Measurements from ENCODE around the gene KCNQ5. TPM values are rescaled to one million over a fixed set of nuclear protein-coding genes. Genes with fewer than 3 reads are reported as not detected.

Gene KCNQ5
- total RNA-seq, 2 experiments from 2014 or later = 2.1 to 2.5 TPM

DNA sequence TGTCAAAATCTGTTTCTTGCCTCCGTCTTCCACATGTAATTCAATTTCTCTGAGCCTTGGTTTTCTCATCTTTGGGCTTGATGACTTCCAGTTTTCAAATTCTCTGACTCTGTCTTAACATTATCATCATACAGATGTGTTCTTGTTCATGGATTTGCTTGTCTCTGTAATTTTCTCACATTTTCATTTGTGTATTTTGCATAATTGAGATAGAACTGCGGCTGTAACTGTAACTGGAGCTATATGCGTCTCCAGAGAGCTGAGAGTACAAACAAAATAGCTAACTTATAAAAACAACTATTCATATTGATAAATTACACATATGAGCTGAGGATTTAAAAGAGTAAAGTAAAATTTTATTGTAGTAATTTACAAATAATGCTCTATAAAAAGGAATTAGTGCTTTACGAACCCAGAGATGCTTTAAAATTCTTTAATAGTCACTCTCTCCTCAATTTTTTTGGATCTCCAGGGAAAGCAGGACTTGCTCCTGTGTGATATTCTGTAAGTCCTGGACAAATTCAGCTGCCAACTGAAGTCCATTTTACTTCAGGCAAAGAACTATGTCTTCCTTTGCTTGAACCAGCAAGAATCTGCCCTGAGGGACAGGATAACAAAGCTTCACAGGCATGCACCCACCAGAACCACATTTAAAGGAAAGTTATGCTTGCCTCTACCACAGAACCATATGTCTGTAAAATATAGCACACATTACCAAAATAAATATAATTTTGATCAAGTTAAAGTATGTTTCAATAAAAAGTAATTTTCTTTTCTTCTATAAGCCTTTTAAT is 315.1 kb downstream of the KCNQ5 start:
- no peak for DNase-seq
- Mint-ChIP-seq H3K27ac (no peak overlapping the region), H3K27me3 (no peaks in the 10 kb centered on the region), H3K4me1 (ENCODE audit: low read depth) (no peaks in the 10 kb centered on the region), H3K36me3 (ENCODE audit: low read depth) (no peaks in the 10 kb centered on the region), H3K9me3 (no peaks in the 10 kb centered on the region), H3K4me3 (no peak overlapping the region)
- ATAC-seq (ENCODE audit: poor library complexity) = no peak
- no peaks in the 10 kb centered on the region for H3K27me3 ChIP-seq (ENCODE audit: control insufficient read depth in 1 of 2, insufficient read depth in 2 of 2, low read length in 2 of 2)
- H3K9me3 ChIP-seq (ENCODE audit: control insufficient read depth in 1 of 2, insufficient read depth in 1 of 2, low read length in 2 of 2) = no peaks in the 10 kb centered on the region
- no peaks in the 10 kb centered on the region for H3K4me1 ChIP-seq (ENCODE audit: insufficient read depth, low read length)
- intact Hi-C loops (cut with DNase I, micrococcal nuclease) = no loop called here
- no peaks in the 10 kb centered on the region for H3K36me3 ChIP-seq (ENCODE audit: insufficient read depth, low read length)
- ChIA-PET CTCF (no interaction called here), POLR2A (no interaction called here)
- no peak overlapping the region for H3K4me3 ChIP-seq (ENCODE audit: low read length)
- TF ChIP-seq CTCF (IDR thresholded peaks at IDR 0.05) = no peak
- H3K27ac ChIP-seq (ENCODE audit: low read depth in 1 of 2, low read length in 2 of 2) = no peak overlapping the region

GRCh38 chr6:72938104-72938503 is 316.2 kb downstream of the KCNQ5 start:
- ChIA-PET CTCF (interaction anchor here (0.9 kb wide), 1 partner anchor 24 kb away, joined by 3 read pairs; no protein-coding TSS in a partner anchor), POLR2A (no interaction called here)
- ATAC-seq (ENCODE audit: poor library complexity) (no peak), DNase-seq (no peak)
- H3K4me1 Mint-ChIP-seq (ENCODE audit: low read depth) = no peaks in the 10 kb centered on the region
- H3K36me3 ChIP-seq (ENCODE audit: insufficient read depth, low read length) = no peaks in the 10 kb centered on the region
- H3K27ac ChIP-seq (ENCODE audit: low read depth in 1 of 2, low read length in 2 of 2) = no peak overlapping the region
- no peaks in the 10 kb centered on the region for H3K27me3 Mint-ChIP-seq
- H3K27ac Mint-ChIP-seq = no peak overlapping the region
- H3K4me3 ChIP-seq (ENCODE audit: low read length) = no peak overlapping the region
- H3K36me3 Mint-ChIP-seq (ENCODE audit: low read depth) = no peaks in the 10 kb centered on the region
- H3K9me3 Mint-ChIP-seq = no peaks in the 10 kb centered on the region
- TF ChIP-seq CTCF (IDR thresholded peaks at IDR 0.05) = no peak
- H3K4me1 ChIP-seq (ENCODE audit: insufficient read depth, low read length) = no peaks in the 10 kb centered on the region
- intact Hi-C loops (cut with DNase I, micrococcal nuclease) = no loop called here
- no peaks in the 10 kb centered on the region for H3K27me3 ChIP-seq (ENCODE audit: control insufficient read depth in 1 of 2, insufficient read depth in 2 of 2, low read length in 2 of 2)
- H3K9me3 ChIP-seq (ENCODE audit: control insufficient read depth in 1 of 2, insufficient read depth in 1 of 2, low read length in 2 of 2) = no peaks in the 10 kb centered on the region
- no peak overlapping the region for H3K4me3 Mint-ChIP-seq

- Mint-ChIP-seq H3K4me1 (ENCODE audit: low read depth) (no peaks in the 10 kb centered on the region), H3K27ac (no peak overlapping the region), H3K9me3 (no peaks in the 10 kb centered on the region), H3K27me3 (no peaks in the 10 kb centered on the region), H3K36me3 (ENCODE audit: low read depth) (no peaks in the 10 kb centered on the region), H3K4me3 (no peak overlapping the region)
- H3K27me3 ChIP-seq (ENCODE audit: control insufficient read depth in 1 of 2, insufficient read depth in 2 of 2, low read length in 2 of 2) = no peaks in the 10 kb centered on the region
- CTCF ChIA-PET = no interaction called here
- H3K4me1 ChIP-seq (ENCODE audit: insufficient read depth, low read length) = no peaks in the 10 kb centered on the region
- no peak for DNase-seq
- no peak for ATAC-seq (ENCODE audit: poor library complexity)
- intact Hi-C loops (cut with DNase I, micrococcal nuclease) = no loop called here
- no peaks in the 10 kb centered on the region for H3K9me3 ChIP-seq (ENCODE audit: control insufficient read depth in 1 of 2, insufficient read depth in 1 of 2, low read length in 2 of 2)
- no peak overlapping the region for H3K4me3 ChIP-seq (ENCODE audit: low read length)
- TF ChIP-seq CTCF (IDR thresholded peaks at IDR 0.05) = no peak
- POLR2A ChIA-PET = no interaction called here
- H3K36me3 ChIP-seq (ENCODE audit: insufficient read depth, low read length) = no peaks in the 10 kb centered on the region
- no peak overlapping the region for H3K27ac ChIP-seq (ENCODE audit: low read depth in 1 of 2, low read length in 2 of 2)
Observed at GRCh38 chr6:72939004-72939403, 317.1 kb downstream of the KCNQ5 start.

Measured in CD4-positive, alpha-beta T cell (primary cell).